ENCODE results near the gene NFASC.

The NFASC gene

GRCh38 chr1:204889681-204890383 is 19.2 kb downstream of the NFASC start:
- DNase-seq (ENCODE audit: low read depth) = no peak

GRCh38 chr1:204891860-204892259 is 21.2 kb downstream of the NFASC start:
- no peak for DNase-seq (ENCODE audit: low read depth)

- DNase-seq (ENCODE audit: low read depth) = no peak
Observed at GRCh38 chr1:204894031-204894430, 23.4 kb downstream of the NFASC start.

GRCh38 chr1:204894606-204895005 is 23.9 kb downstream of the NFASC start:
- DNase-seq (ENCODE audit: low read depth) = no peak

- DNase-seq (ENCODE audit: low read depth) = no peak
Observed at GRCh38 chr1:204896023-204896422, 25.4 kb downstream of the NFASC start.

- DNase-seq (ENCODE audit: low read depth) = no peak
Observed at GRCh38 chr1:204896787-204897469, 26.3 kb downstream of the NFASC start.

- no peak for DNase-seq (ENCODE audit: low read depth)
Observed at GRCh38 chr1:204900721-204901120, 30.1 kb downstream of the NFASC start.

GRCh38 chr1:204902671-204903070 is 32.0 kb downstream of the NFASC start:
- DNase-seq (ENCODE audit: low read depth) = no peak

- no peak for DNase-seq (ENCODE audit: low read depth)
Observed at GRCh38 chr1:204904228-204904810, 33.7 kb downstream of the NFASC start.

GRCh38 chr1:204909109-204909508 is 38.4 kb downstream of the NFASC start:
- no peak for DNase-seq (ENCODE audit: low read depth)

- DNase-seq (ENCODE audit: low read depth) = no peak
Observed at GRCh38 chr1:204915861-204916495, 45.3 kb downstream of the NFASC start.

- no peak for DNase-seq (ENCODE audit: low read depth)
Observed at GRCh38 chr1:204917802-204918201, 47.1 kb downstream of the NFASC start.

GRCh38 chr1:204920511-204920910 is 49.8 kb downstream of the NFASC start:
- DNase-seq (ENCODE audit: low read depth) = no peak

GRCh38 chr1:204920967-204921366 is 50.3 kb downstream of the NFASC start:
- no peak for DNase-seq (ENCODE audit: low read depth)

GRCh38 chr1:204921855-204922516 is 51.3 kb downstream of the NFASC start:
- no peak for DNase-seq (ENCODE audit: low read depth)

- no peak for DNase-seq (ENCODE audit: low read depth)
Observed at GRCh38 chr1:204923201-204923600, 52.5 kb downstream of the NFASC start.

- DNase-seq (ENCODE audit: low read depth) = no peak
Observed at GRCh38 chr1:204923626-204924012, 53.0 kb downstream of the NFASC start.

GRCh38 chr1:204924013-204924759 is 53.5 kb downstream of the NFASC start:
- no peak for DNase-seq (ENCODE audit: low read depth)

GRCh38 chr1:204925701-204926100 is 55.0 kb downstream of the NFASC start:
- no peak for DNase-seq (ENCODE audit: low read depth)

- no peak for DNase-seq (ENCODE audit: low read depth)
Observed at GRCh38 chr1:204927673-204928641, 57.3 kb downstream of the NFASC start.

Data from stimulated activated CD8-positive, alpha-beta memory T cell treated with anti-CD3 and anti-CD28 coated beads, Interleukin-15, amount 100 ng/mL, for 24 hours (primary cell).